Activated CD8-positive, alpha-beta memory T cell treated with anti-CD3 and anti-CD28 coated beads, Interleukin-2, amount 50 U/mL, for 1 hour (primary cell): ENCODE measurements around the gene NPFFR1.
"Not testable (repeated sequence)": the region's sequence is repeated elsewhere in the genome, so short reads cannot be mapped to it uniquely, and the experiment has no call there.

ENCODE experiments used
- DNase-seq: peaks from one replicate; pipeline ENCODE4 v3.0.0-alpha.2; 2020; ENCODE audit errors: extremely low read depth

The NPFFR1 gene

DNA sequence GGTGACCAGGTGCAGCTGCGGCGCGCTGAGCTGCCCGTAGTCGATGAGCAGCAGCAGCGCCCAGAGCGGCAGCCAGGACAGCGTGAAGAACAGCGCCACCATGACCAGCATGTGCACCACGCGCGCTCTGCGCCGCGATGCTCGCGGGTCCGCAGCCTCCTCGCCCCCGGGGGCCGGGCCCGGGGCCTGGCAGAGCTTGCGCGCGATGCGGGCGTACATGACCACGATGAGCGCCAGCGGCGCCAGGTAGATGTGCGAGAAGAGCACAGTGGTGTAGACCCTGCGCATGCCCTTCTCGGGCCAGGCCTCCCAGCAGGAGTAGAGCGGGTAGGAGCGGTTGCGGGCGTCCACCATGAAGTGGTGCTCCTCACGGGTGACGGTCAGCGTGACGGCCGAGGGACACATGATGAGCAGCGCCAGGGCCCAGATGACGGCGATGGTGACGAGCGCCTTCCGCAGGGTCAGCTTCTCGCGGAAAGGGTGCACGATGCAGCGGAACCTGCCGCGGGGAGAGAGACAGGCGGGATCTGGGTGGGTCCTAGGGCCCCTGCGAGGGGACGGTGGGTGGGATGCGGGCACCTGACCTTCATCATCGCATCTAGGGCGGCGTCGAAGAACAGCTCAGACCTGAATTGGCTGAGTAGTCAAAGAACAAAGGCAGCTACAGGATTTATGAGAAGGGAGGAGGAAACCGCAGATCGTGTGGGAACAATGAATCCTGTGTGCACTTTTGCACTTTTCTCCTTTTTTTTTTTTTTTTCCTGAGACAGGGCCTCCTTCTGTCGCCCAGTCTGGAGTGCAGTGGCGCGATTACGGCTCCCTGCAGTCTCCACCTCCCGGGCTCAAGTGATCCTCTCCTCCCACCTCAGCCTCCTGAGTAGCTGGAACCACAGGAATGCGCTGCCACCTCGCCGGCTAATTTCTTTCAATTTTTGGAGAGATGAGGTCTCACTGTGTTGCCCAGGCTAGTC, 28.2 kb downstream of the NPFFR1 start:
- no peak for DNase-seq

- DNase-seq: no peak
Measured at GRCh38 chr10:70254778-70255328, 29.0 kb downstream of the NPFFR1 start.

DNA sequence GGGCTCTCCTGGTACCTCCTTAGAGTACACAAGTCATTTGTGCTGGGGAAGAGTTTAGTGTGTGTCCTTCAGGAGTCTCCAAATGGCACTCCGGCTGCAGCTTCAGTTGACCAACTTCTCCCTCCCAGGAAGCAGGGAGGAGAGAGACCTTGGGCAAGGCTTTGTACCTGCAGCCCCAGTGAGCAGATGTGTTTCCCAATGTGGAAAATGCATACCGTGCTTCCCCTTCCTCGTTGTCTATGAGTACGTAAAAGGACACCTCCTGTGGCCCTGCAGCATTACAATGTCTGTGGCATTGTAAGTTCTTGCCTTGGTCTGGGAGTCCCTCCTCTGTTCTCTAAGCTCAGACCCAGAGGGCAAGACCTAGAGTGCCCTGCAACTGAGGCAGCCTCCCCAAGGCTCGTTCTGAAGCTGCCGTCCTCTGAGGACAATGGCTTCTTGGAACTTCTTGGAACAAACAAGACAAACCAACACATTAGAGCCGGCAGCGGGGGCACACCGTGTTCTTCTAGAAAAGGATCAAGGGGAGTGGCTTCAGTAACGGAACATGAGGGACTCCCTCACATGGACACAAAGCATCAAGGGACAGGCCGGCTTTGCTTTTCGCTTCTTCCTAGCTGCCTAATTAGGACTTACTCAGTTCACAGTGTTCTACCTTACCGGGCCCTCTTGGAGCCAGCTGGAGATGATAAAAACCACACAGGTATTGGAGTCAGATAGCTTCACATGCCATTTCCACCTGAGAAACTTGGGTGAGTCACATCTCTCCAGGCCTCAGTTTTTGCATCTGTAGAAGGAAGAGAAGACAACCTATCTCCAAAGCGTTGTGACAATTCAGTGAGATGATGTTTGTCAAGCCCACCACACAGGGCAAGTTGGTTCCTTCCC, 29.7 kb downstream of the NPFFR1 start:
- DNase-seq: no peak

DNA sequence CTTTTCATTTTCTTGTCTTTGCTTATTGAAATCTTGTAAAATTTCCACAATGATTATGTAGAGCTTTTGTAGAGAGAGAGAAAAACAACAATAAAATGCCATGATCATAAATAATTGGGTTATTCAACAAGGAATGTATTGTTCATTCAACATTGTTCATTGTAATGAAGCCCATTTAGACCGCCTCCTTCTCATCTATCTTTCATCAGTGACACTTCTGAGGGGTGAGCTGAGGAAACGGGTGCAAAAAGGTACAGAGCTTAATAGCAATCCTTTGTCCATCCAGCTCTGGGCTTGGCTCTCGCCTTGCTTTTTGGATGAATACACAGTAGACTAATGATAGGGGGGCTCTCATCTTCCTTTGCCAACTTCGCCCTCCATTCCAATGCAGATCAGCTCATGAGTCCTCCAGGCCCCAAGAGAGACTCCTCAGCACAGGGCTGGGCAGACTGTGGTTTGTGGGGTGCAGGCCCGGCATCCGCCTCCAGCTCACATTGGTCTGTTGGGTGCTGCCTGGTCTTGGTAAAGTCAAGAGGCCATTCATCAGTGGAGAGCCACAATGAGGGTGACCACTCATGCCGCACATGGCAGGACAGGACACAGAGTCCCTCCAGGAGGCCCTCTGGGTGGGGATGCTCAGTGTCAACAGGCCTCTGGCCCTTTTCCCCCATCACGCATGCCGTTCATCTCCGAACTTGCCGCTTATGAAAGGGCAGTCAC, 32.7 kb downstream of the NPFFR1 start:
- DNase-seq: no peak

- no peak for DNase-seq
Measured at GRCh38 chr10:70247360-70247759, 36.4 kb downstream of the NPFFR1 start.

DNA sequence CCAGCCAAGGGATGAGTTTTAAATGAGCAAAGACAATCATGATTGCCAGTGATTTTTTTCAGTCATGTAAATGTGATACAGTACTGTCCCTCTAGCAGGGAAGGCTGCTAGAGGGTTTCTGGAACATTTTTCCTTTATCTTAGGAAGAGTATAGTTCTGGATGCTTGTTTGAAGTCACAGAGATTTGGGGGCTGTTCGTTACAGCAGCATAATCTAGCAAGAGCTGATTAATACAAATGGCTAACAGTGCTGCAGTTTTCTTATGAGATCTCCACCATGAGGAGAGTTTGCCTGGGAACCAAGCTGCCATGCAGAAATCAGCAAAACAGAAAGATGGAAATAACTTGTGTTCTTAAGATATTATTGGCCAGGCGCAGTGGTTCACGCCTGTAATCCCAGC, 42.7 kb downstream of the NPFFR1 start:
- DNase-seq: no peak

GRCh38 chr10:70239986-70240385, 43.8 kb downstream of the NPFFR1 start:
- not testable (repeated sequence) for DNase-seq

- not testable (repeated sequence) for DNase-seq
Measured at GRCh38 chr10:70239077-70239976, 44.5 kb downstream of the NPFFR1 start.

GRCh38 chr10:70237958-70238536, 45.8 kb downstream of the NPFFR1 start:
- not testable (repeated sequence) for DNase-seq

GRCh38 chr10:70234668-70235447, 48.9 kb downstream of the NPFFR1 start:
- no peak for DNase-seq

DNA sequence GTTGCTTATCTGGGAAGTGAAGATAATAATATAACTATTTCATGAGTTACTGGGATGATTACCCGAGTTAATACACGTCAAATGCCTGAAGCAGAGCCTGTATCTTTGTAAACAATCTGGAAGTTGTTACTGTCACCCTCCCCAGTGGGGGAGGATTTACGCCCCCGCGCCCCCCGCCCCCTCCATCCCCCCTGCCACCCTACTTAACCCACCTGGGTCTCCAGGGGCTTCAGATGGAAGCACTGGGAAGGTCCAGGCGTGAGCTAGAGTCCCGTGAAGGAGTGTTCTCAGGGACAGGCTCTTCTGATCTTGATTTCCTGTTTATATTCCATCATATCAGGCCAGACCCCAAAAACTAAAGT, 49.9 kb downstream of the NPFFR1 start:
- DNase-seq: no peak

DNA sequence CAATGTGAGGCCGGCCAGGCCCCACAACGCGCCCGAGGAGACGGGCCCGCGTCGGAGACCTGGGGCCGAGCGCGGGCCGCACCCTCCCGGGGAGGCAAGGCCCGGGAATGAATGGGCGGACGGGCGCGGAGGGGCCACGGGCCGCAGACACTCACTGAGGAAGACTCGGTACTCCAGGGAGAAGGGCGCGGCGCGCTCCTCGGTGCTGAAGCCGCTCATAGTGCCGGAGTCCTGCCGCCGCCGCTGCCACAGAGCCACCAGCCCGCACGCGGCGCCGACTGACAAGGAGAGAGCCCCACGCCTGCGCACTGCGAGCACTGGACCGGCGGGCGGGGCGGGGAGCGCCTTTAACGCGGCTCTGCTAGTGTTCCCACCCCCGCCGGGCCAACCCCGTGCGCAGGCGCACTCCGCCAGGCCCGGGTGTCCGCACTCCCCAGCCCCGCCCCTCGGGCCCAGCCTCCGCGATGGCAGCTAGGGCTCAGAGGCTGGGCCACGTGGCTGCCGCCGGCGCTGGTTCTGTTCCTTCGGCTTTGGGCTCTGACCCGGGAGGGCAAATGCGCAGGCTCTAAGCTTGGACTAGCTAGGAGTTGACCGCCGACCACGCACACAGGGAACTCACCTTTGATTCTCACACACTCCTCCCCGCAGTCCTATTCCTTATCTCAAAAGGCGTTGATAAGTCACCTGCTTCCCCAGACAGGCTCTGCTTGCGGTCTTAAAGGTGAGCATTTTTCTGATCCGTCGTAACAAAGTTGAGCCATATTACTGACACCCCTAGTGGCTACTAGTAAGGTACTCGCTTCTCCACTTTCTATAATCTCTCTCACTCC, 50.5 kb downstream of the NPFFR1 start, which contains the start of gene PPA1:
TSS of gene PPA1 (minus strand) at position 321 of the 830 bp plus-strand sequence. CDS start at position 219, 102 bp downstream.
- peak; percentile 95 for DNase-seq

GRCh38 chr10:70232859-70233108, 51.0 kb downstream of the NPFFR1 start:
- no peak for DNase-seq

DNA sequence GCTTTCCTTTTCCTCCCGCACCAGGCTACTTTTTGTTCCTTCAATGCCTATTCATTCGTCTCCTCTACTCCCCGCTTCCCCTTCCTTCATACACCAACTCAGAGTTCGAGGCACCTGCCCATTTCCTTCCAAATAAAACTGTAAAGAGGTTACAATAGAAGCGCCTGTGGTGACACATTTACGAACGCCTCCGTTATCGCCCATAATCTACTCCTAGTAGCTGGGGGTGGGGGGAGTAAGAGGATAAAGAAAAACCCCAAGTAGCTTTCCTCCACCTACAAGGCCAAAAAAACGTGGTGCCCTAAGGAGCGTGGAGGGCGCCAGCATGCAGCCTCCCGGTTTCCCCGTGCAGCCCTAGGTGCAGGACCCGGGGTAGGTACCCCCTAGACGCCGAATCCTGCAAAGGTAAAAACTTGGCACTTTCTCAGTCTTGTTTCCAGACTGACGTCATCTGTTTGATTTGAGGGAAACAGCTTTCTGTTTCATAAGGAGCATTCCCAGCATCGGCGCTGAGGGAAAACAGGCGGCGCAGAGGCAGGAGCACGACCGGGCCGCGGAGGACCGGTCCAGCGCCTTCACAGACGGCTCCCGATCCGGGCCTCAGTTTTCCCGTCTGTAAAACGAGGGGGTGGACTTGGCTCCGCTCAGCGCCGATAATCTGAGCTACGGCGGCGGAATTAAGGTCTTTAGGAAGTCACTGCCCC, 51.5 kb downstream of the NPFFR1 start:
- DNase-seq: no peak

GRCh38 chr10:70228491-70228890, 55.3 kb downstream of the NPFFR1 start:
- no peak for DNase-seq

- no peak for DNase-seq
Measured at GRCh38 chr10:70227548-70228320, 56.1 kb downstream of the NPFFR1 start.

- DNase-seq: no peak
Measured at GRCh38 chr10:70223728-70224127, 60.1 kb downstream of the NPFFR1 start.
